IMR-90 (cell line): ENCODE results near the gene RBM10. TPM values are rescaled to one million over a fixed set of nuclear protein-coding genes. Genes with fewer than 3 reads are reported as not detected.
A peak's percentile ranks its signal among the peaks of the same experiment; 100 is the strongest.

Source experiments
- ATAC-seq: fragments of 200-7000 bp; cut with Tn5 transposase; 2 replicates; pipeline ENCODE4 v1.9.1; 2020; ENCODE audit warnings: low read depth, mild to moderate bottlenecking, moderate library complexity
- BruUV-seq: library from RNA; stranded (reverse); fragments of 400-500 nt; replicated peaks from 2 replicates; lab custom pipeline; 2021; lab: Mats Ljungman, UMichigan
- CTCF ChIA-PET: fragments of 300-600 bp; formaldehyde crosslinking; extraction: SDS; loops from one replicate; lab custom pipeline; 2021; ENCODE audit warnings: antibody characterized with exemption; lab: Yijun Ruan, JAX
- POLR2A ChIA-PET: fragments of 300-600 bp; sonication (Branson Sonifier 250); formaldehyde crosslinking; loops from one replicate; lab custom pipeline; 2022; ENCODE audit warnings: antibody characterized with exemption; ENCODE audit not compliant: unreplicated experiment; lab: Charles Lee
- DNase-seq: peaks from one replicate; pipeline ENCODE4 v3.0.0; 2013
- H2AFZ ChIP-seq: replicated peaks from 2 replicates; pipeline ENCODE3; 2013; ENCODE audit warnings: low read length, mild to moderate bottlenecking; ENCODE audit not compliant: poor library complexity
- H2AK5ac ChIP-seq: 2 replicates; pipeline ENCODE4 v1.6.1; 2013; ENCODE audit warnings: low read depth, low read length, inconsistent platforms
- H2AK9ac ChIP-seq: replicated peaks from 2 replicates; pipeline ENCODE3; 2013; ENCODE audit warnings: mild to moderate bottlenecking, low read depth, low read length, moderate library complexity; ENCODE audit not compliant: poor library complexity
- H2BK120ac ChIP-seq: 2 replicates; pipeline ENCODE4 v1.6.1; 2013; ENCODE audit warnings: low read depth, low read length, inconsistent platforms
- H2BK15ac ChIP-seq: 3 replicates; pipeline ENCODE4 v1.6.1; 2013; ENCODE audit warnings: low read depth, low read length, inconsistent platforms
- H2BK20ac ChIP-seq: 2 replicates; pipeline ENCODE4 v1.6.1; 2013; ENCODE audit warnings: low read depth, mild to moderate bottlenecking, inconsistent platforms, low read length, moderate library complexity
- H2BK5ac ChIP-seq: 2 replicates; pipeline ENCODE4 v1.6.1; 2013; ENCODE audit warnings: mild to moderate bottlenecking, low read depth, low read length, inconsistent platforms; ENCODE audit not compliant: poor library complexity, severe bottlenecking
- H3K14ac ChIP-seq: replicated peaks from 2 replicates; pipeline ENCODE4 v1.6.1; 2013; ENCODE audit warnings: low read depth, low read length, inconsistent platforms
- H3K18ac ChIP-seq: 2 replicates; pipeline ENCODE4 v1.6.1; 2013; ENCODE audit warnings: low read depth, low read length, control low read depth
- H3K23ac ChIP-seq: 2 replicates; pipeline ENCODE4 v1.6.1; 2013; ENCODE audit warnings: low read depth, low read length, inconsistent platforms
- H3K27ac ChIP-seq: 2 replicates; pipeline ENCODE4 v1.5.1; 2013; ENCODE audit warnings: mild to moderate bottlenecking, control low read depth, low read length; ENCODE audit not compliant: insufficient read depth
- H3K27me3 ChIP-seq: 2 replicates; pipeline ENCODE4 v1.6.1; 2013; ENCODE audit warnings: low read length; ENCODE audit not compliant: control insufficient read depth, insufficient read depth
- H3K36me3 ChIP-seq: 2 replicates; pipeline ENCODE4 v1.6.1; 2013; ENCODE audit warnings: low read length, mixed read lengths; ENCODE audit not compliant: control insufficient read depth, insufficient read depth
- H3K4ac ChIP-seq: 2 replicates; pipeline ENCODE4 v1.6.1; 2013; ENCODE audit warnings: low read depth, low read length, inconsistent platforms
- H3K4me1 ChIP-seq: 2 replicates; pipeline ENCODE4 v1.6.1; 2013; ENCODE audit warnings: low read length, mixed read lengths; ENCODE audit not compliant: control insufficient read depth, insufficient read depth
- H3K4me2 ChIP-seq: 2 replicates; pipeline ENCODE4 v1.6.1; 2013; ENCODE audit warnings: low read depth, mild to moderate bottlenecking, control low read depth, low read length, moderate library complexity
- H3K4me3 ChIP-seq: 2 replicates; pipeline ENCODE4 v1.5.1; 2013; ENCODE audit warnings: low read depth, mild to moderate bottlenecking, control low read depth, low read length, moderate library complexity; ENCODE audit not compliant: insufficient read depth
- H3K56ac ChIP-seq: 2 replicates; pipeline ENCODE4 v1.6.1; 2013; ENCODE audit warnings: low read length, inconsistent platforms; ENCODE audit not compliant: insufficient read depth; ENCODE audit errors: extremely low read depth
- H3K79me1 ChIP-seq, 2 experiments: 2 replicates each; pipeline ENCODE4 v1.6.1; 2013; ENCODE audit warnings: low read length in 2 of 2, inconsistent platforms in 1 of 2, low read depth in 1 of 2
- H3K9ac ChIP-seq: 2 replicates; pipeline ENCODE4 v1.6.1; 2013; ENCODE audit warnings: low read depth, low read length, control low read depth
- H3K9me1 ChIP-seq: 2 replicates; pipeline ENCODE4 v1.6.1; 2013; ENCODE audit warnings: low read length, inconsistent platforms; ENCODE audit not compliant: insufficient read depth
- H3K9me3 ChIP-seq: 2 replicates; pipeline ENCODE4 v1.6.1; 2013; ENCODE audit warnings: low read length; ENCODE audit not compliant: control insufficient read depth, insufficient read depth
- H4K20me1 ChIP-seq: 2 replicates; pipeline ENCODE4 v1.6.1; 2013; ENCODE audit warnings: low read length, inconsistent platforms; ENCODE audit not compliant: insufficient read depth
- H4K5ac ChIP-seq: 2 replicates; pipeline ENCODE4 v1.6.1; 2013; ENCODE audit warnings: mild to moderate bottlenecking, low read depth, low read length, control low read depth
- H4K8ac ChIP-seq, 2 experiments: 2 replicates each; pipeline ENCODE4 v1.6.1; 2013; ENCODE audit warnings: low read depth in 2 of 2, low read length in 2 of 2, control low read depth in 1 of 2, inconsistent platforms in 1 of 2
- H4K91ac ChIP-seq: 2 replicates; pipeline ENCODE4 v1.6.1; 2013; ENCODE audit warnings: low read depth, low read length, inconsistent platforms; ENCODE audit not compliant: insufficient read depth
- CHD1 ChIP-seq: IDR thresholded peaks from 2 replicates; pipeline ENCODE4 v1.6.1; 2012; ENCODE audit warnings: low read depth, low read length, improper control_type of control experiment
- MAFK ChIP-seq: IDR thresholded peaks from 2 replicates; pipeline ENCODE4 v1.6.1; 2012; ENCODE audit warnings: low read depth, low read length, improper control_type of control experiment
- WGBS, 2 experiments: methylation state at CpG; one replicate each; pipeline versions ENCODE4 v1.1.5 to v1.1.7; 2013; ENCODE audit warnings: missing lambda C conversion rate in 2 of 2; ENCODE audit not compliant: insufficient read length in 1 of 2; ENCODE audit errors: extremely low coverage in 2 of 2; 5-methylcytosine and 5-hydroxymethylcytosine counted together
- dilution Hi-C: fragments of 300-500 bp; cut with HindIII; formaldehyde crosslinking; loops from one replicate; pipeline ENCODE4 v1.14.3; 2018; ENCODE audit warnings: low sequenced_read_pairs; ENCODE audit not compliant: unreplicated experiment
- in situ Hi-C: fragments of 300-500 bp; cut with MboI; formaldehyde crosslinking; loops from 3 replicates; pipeline ENCODE4 v1.14.3; 2019; ENCODE audit warnings: low sequenced_read_pairs, inconsistent platforms, mixed read lengths
- intact Hi-C: fragments of 100-400 bp; cut with micrococcal nuclease; formaldehyde crosslinking; loops from 2 replicates; pipeline ENCODE4 v1.10.0; 2022
- polyA plus RNA-seq, 3 experiments: library from polyadenylated mRNA; depleted of rRNA; stranded (reverse); fragments of >200 nt; gene quantifications; 2 replicates each; pipeline ENCODE4 v1.2.3, GENCODE V29; 2012; ENCODE audit warnings: low replicate concordance in 1 of 3
- total RNA-seq: library from RNA; depleted of rRNA; stranded (reverse); fragments of >200 nt; gene quantifications from 2 replicates; pipeline ENCODE4 v1.2.3, GENCODE V29; 2012
- TF ChIP-seq, protein P1 (sequence below): fragments of 150-350 bp; IDR thresholded peaks from 2 replicates; pipeline ENCODE4 v1.6.1; 2017; ENCODE audit warnings: mild to moderate bottlenecking, antibody characterized with exemption, low read length, low read depth

The RBM10 gene
- total and polyA plus RNA-seq, 2 of the 4 experiments (the other 2 are of a cell fraction), result 33.4 to 36.0 TPM

GRCh38 chrX:47172549-47172948 is 27.5 kb downstream of the RBM10 start:
- no TSS peak for BruUV-seq
- dilution Hi-C loops, result no loop called here

More at GRCh38 chrX:47172549-47172948, 27.5 kb downstream of the RBM10 start:
- TF ChIP-seq MAFK (no peak), CHD1 (no peak)
- TF ChIP-seq, protein P1, sequence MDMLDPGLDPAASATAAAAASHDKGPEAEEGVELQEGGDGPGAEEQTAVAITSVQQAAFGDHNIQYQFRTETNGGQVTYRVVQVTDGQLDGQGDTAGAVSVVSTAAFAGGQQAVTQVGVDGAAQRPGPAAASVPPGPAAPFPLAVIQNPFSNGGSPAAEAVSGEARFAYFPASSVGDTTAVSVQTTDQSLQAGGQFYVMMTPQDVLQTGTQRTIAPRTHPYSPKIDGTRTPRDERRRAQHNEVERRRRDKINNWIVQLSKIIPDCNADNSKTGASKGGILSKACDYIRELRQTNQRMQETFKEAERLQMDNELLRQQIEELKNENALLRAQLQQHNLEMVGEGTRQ, result no peak
- Histone ChIP-seq H3K14ac (no peak overlapping the region), H3K18ac (no peak overlapping the region), H2BK20ac (no peak overlapping the region), H3K9ac (no peak overlapping the region), H3K4me3 (no peak overlapping the region), H4K8ac (no peak overlapping the region), H2BK120ac (no peak overlapping the region), H2AK9ac (peak overlapping the region; percentile 50), H2AK5ac (no peak overlapping the region), H2BK5ac (no peak overlapping the region), H3K4me2 (no peak overlapping the region), H3K4me1 (no peaks in the 10 kb centered on the region), H3K9me3 (no peaks in the 10 kb centered on the region), H2BK15ac (no peak overlapping the region), H4K91ac (no peak overlapping the region), H3K27me3 (peaks cover 17% of the 10 kb centered on the region; the same call in 1 of the 2 replicates), H3K56ac (no peak overlapping the region), H4K5ac (no peak overlapping the region), H3K79me1 (peaks cover 0 to 7% of the 10 kb centered on the region in 2 experiments; a peak in 1 of 4 replicates), H3K4ac (no peak overlapping the region), H4K20me1 (peaks cover 22% of the 10 kb centered on the region; the same call in 1 of the 2 replicates), H3K36me3 (peaks cover 44% of the 10 kb centered on the region), H3K27ac (no peak overlapping the region), H2AFZ (no peak overlapping the region), H3K23ac (no peak overlapping the region), H3K9me1 (0 out of 2 replicates have a peak, but pooled peaks cover 4% of the 10 kb centered on the region)
- in situ Hi-C loops, result no loop called here
- WGBS, 2 experiments, result 89% methylated on average over 5 of the region's 7 CpGs; no CpG with 5 or more reads in 1 of the 2 experiments
- intact Hi-C loops, result no loop called here
- DNase-seq (no peak), ATAC-seq (no peak)
- POLR2A ChIA-PET, result no interaction called here
- CTCF ChIA-PET, result no interaction called here
